ENCODE measurements around the gene SGMS1. TPM values are rescaled to one million over a fixed set of nuclear protein-coding genes. Genes with fewer than 3 reads are reported as not detected.

Gene SGMS1
- total and polyA plus RNA-seq, 7 donors = 3.5 to 81.3 (median 55.7) TPM

GRCh38 chr10:50324046-50324445 is 299.7 kb downstream of the SGMS1 start:
- 96 to 97% methylated on average over 2 of the region's 2 CpGs for WGBS, 2 donors
- TF ChIP-seq CTCF (IDR thresholded peaks at IDR 0.05) (no peak), EP300 (IDR thresholded peaks at IDR 0.05) (no peak), POLR2AphosphoS5 (IDR thresholded peaks at IDR 0.05) (no peak), POLR2A (IDR thresholded peaks at IDR 0.05) (no peak)
- Histone ChIP-seq H3K36me3 (no peaks in the 10 kb centered on the region), H3K4me3 (no peak overlapping the region), H3K9me3 (no peaks in the 10 kb centered on the region), H3K27me3 (no peaks in the 10 kb centered on the region), H3K4me1 (peaks cover 0 to 49% (median 35%) of the 10 kb centered on the region in 4 donors), H3K27ac (peak overlapping the region in 3 of 4 donors; percentile 69 to 87 (median 80))
- intact Hi-C loops (cut with DNase I) = loop anchor here (2.0 kb wide), 1 partner anchor 301 kb away; no protein-coding TSS in a partner anchor
- DNase-seq = no peak

- peaks cover 0 to 36% (median 29%) of the 10 kb centered on the region in 4 donors for H3K4me1 ChIP-seq
- no peak overlapping the region for H3K27ac ChIP-seq
- intact Hi-C loops (cut with DNase I) = no loop called here
- no peaks in the 10 kb centered on the region for H3K9me3 ChIP-seq
- WGBS, 2 donors = 63 to 80% methylated on average over 3 of the region's 3 CpGs
- H3K4me3 ChIP-seq = no peak overlapping the region
- TF ChIP-seq EP300 (IDR thresholded peaks at IDR 0.05) (no peak), POLR2A (IDR thresholded peaks at IDR 0.05) (no peak), POLR2AphosphoS5 (IDR thresholded peaks at IDR 0.05) (no peak), CTCF (IDR thresholded peaks at IDR 0.05) (no peak)
- DNase-seq = no peak
- no peaks in the 10 kb centered on the region for H3K27me3 ChIP-seq
- H3K36me3 ChIP-seq = no peaks in the 10 kb centered on the region
These were observed 301.7 kb downstream of the SGMS1 start for GRCh38 chr10:50322077-50322476.

GRCh38 chr10:50318129-50318528 is 305.6 kb downstream of the SGMS1 start:
- no peak for TF ChIP-seq EP300 (IDR thresholded peaks at IDR 0.05)
- no peak for TF ChIP-seq CTCF (IDR thresholded peaks at IDR 0.05)
- no peak for TF ChIP-seq POLR2A (IDR thresholded peaks at IDR 0.05)
- TF ChIP-seq POLR2AphosphoS5 (IDR thresholded peaks at IDR 0.05) = no peak
- intact Hi-C loops (cut with DNase I) = no loop called here

GRCh38 chr10:50316695-50317648 is 306.8 kb downstream of the SGMS1 start:
- no peak overlapping the region for H3K27ac ChIP-seq
- no peaks in the 10 kb centered on the region for H3K27me3 ChIP-seq
- no peak overlapping the region for H3K4me3 ChIP-seq
- TF ChIP-seq POLR2AphosphoS5 (IDR thresholded peaks at IDR 0.05) (no peak), EP300 (IDR thresholded peaks at IDR 0.05) (no peak), POLR2A (IDR thresholded peaks at IDR 0.05) (no peak), CTCF (IDR thresholded peaks at IDR 0.05) (no peak)
- peaks cover 0 to 19% (median 9%) of the 10 kb centered on the region in 4 donors for H3K4me1 ChIP-seq
- peaks cover 0 to 6% (median 0%) of the 10 kb centered on the region in 4 donors for H3K36me3 ChIP-seq
- 86 to 91% methylated on average over 5 of the region's 5 CpGs for WGBS, 2 donors
- peaks cover 0 to 3% (median 0%) of the 10 kb centered on the region in 4 donors for H3K9me3 ChIP-seq
- no peak for DNase-seq
- intact Hi-C loops (cut with DNase I) = no loop called here

More at GRCh38 chr10:50318129-50318528, 305.6 kb downstream of the SGMS1 start:
- Histone ChIP-seq H3K36me3 (no peaks in the 10 kb centered on the region), H3K27ac (no peak overlapping the region), H3K4me1 (peaks cover 0 to 20% (median 9%) of the 10 kb centered on the region in 4 donors), H3K9me3 (no peaks in the 10 kb centered on the region), H3K4me3 (no peak overlapping the region), H3K27me3 (no peaks in the 10 kb centered on the region)
- DNase-seq = no peak
